Liver (tissue), 9 donors: ENCODE results near the gene TMC1. TPM values are rescaled to one million over a fixed set of nuclear protein-coding genes. Genes with fewer than 3 reads are reported as not detected.

Experiments
- DNase-seq: peaks from one replicate; pipeline ENCODE4 v3.0.0-alpha.2; 2017; ENCODE audit warnings: low spot score
- H3K27ac ChIP-seq, 2 donors: one replicate each; pipeline ENCODE4 v1.7.0; 2013; ENCODE audit warnings: inconsistent platforms in 2 of 2, low read length in 2 of 2, control low read depth in 1 of 2, low read depth in 1 of 2, mild to moderate bottlenecking in 1 of 2
- H3K27me3 ChIP-seq, 4 donors: one replicate each; pipeline versions ENCODE4 v1.6.1 to v1.7.0; 2013; ENCODE audit warnings: low read length in 3 of 4, inconsistent platforms in 1 of 4, mild to moderate bottlenecking in 1 of 4, moderate library complexity in 1 of 4; ENCODE audit not compliant: control insufficient read depth in 4 of 4, insufficient read depth in 4 of 4
- H3K36me3 ChIP-seq, 4 donors: one replicate each; pipeline versions ENCODE4 v1.6.1 to v1.7.0; 2013; ENCODE audit warnings: low read length in 3 of 4, mild to moderate bottlenecking in 3 of 4, low read depth in 1 of 4, moderate library complexity in 1 of 4; ENCODE audit not compliant: control insufficient read depth in 4 of 4, insufficient read depth in 3 of 4
- H3K4me1 ChIP-seq, 4 donors: one replicate each; pipeline versions ENCODE4 v1.6.1 to v1.7.0; 2013; ENCODE audit warnings: low read length in 3 of 4, mild to moderate bottlenecking in 3 of 4, moderate library complexity in 1 of 4; ENCODE audit not compliant: control insufficient read depth in 4 of 4, insufficient read depth in 4 of 4
- H3K4me3 ChIP-seq, 3 donors: one replicate each; pipeline versions ENCODE4 v1.6.1 to v1.7.0; 2013; ENCODE audit warnings: low read length in 3 of 3, control low read depth in 1 of 3, low read depth in 1 of 3, mild to moderate bottlenecking in 1 of 3
- H3K9ac ChIP-seq, 2 donors: one replicate each; pipeline ENCODE4 v1.7.0; 2013; ENCODE audit warnings: low read length in 2 of 2, mild to moderate bottlenecking in 2 of 2, moderate library complexity in 2 of 2, control low read depth in 1 of 2, low read depth in 1 of 2
- H3K9me3 ChIP-seq, 4 donors: one replicate each; pipeline versions ENCODE4 v1.6.1 to v1.7.0; 2013; ENCODE audit warnings: low read length in 3 of 4; ENCODE audit not compliant: control insufficient read depth in 4 of 4
- ATF3 ChIP-seq: IDR thresholded peaks from 2 replicates; pipeline ENCODE4 v1.6.1; 2016; ENCODE audit warnings: antibody characterized with exemption
- CTCF ChIP-seq: fragments of 150-350 bp; IDR thresholded peaks from 2 replicates; pipeline ENCODE4 v1.5.1; 2017; ENCODE audit warnings: improper control_type of control experiment, low read depth, low read length; ENCODE audit not compliant: missing input control
- EGR1 ChIP-seq, 2 donors: IDR thresholded peaks; 2 replicates each; pipeline ENCODE4 v1.6.1; 2016 to 2018; ENCODE audit warnings: antibody characterized with exemption in 2 of 2, low read depth in 2 of 2
- FOXA1 ChIP-seq: IDR thresholded peaks from 2 replicates; pipeline ENCODE4 v1.6.1; 2016; ENCODE audit warnings: antibody characterized with exemption
- HNF4A ChIP-seq, 2 donors: conservative IDR thresholded peaks; 2 replicates each; pipeline ENCODE4 v1.6.1; 2016; ENCODE audit warnings: antibody characterized with exemption in 2 of 2, mild to moderate bottlenecking in 2 of 2
- MAX ChIP-seq: IDR thresholded peaks from 2 replicates; pipeline ENCODE4 v1.6.1; 2016; ENCODE audit warnings: antibody characterized with exemption
- NR2F2 ChIP-seq: IDR thresholded peaks from 2 replicates; pipeline ENCODE4 v1.6.1; 2016; ENCODE audit warnings: antibody characterized with exemption
- RAD21 ChIP-seq, 2 donors: IDR thresholded peaks; 2 replicates each; pipeline ENCODE4 v1.6.1; 2016; ENCODE audit warnings: antibody characterized with exemption in 2 of 2, mild to moderate bottlenecking in 2 of 2
- YY1 ChIP-seq: IDR thresholded peaks from 2 replicates; pipeline ENCODE4 v1.6.1; 2016; ENCODE audit warnings: antibody characterized with exemption, mild to moderate bottlenecking
- WGBS: extraction: QIAGEN DNeasy Blood & Tissue Kit; methylation state at CpG from one replicate; pipeline ENCODE4 v1.1.7; 2013; 5-methylcytosine and 5-hydroxymethylcytosine counted together
- polyA plus RNA-seq, 2 donors: library from polyadenylated mRNA; stranded (reverse) in 1 of 2; unstranded in 1 of 2; fragments of 200-250 nt in 1 of 2; fragments of >200 nt in 1 of 2; fragmentation: Nextera tagmentation in 1 of 2; extraction: Ambion mirVana in 1 of 2; gene quantifications; one replicate each; pipeline versions ENCODE4 v1.2.1 to v1.2.3, GENCODE V29; 2013 to 2015
- total RNA-seq, 2 donors: library from RNA; depleted of rRNA; stranded (reverse); fragments of >200 nt; gene quantifications; one replicate each; pipeline ENCODE4 v1.2.3, GENCODE V29; 2014
- donor health status: healthy.
- donor health status: healthy.
- donor health status: healthy.
- donor health status: healthy.
- donor health status: healthy.

Gene TMC1
- total and polyA plus RNA-seq, 4 donors = 0.09 TPM; not detected in 3

- Histone ChIP-seq H3K4me3 (no peak overlapping the region), H3K36me3 (no peaks in the 10 kb centered on the region), H3K27ac (no peak overlapping the region), H3K9ac (no peak overlapping the region), H3K9me3 (no peaks in the 10 kb centered on the region), H3K4me1 (peaks cover 0 to 9% (median 1%) of the 10 kb centered on the region in 4 donors), H3K27me3 (no peaks in the 10 kb centered on the region)
- WGBS = 50% methylated on average over 3 of the region's 3 CpGs
- TF ChIP-seq RAD21 (IDR thresholded peaks at IDR 0.05) = peak; percentile 74 to 79
- TF ChIP-seq CTCF = peak; percentile 38
- TF ChIP-seq YY1 = no peak
- TF ChIP-seq HNF4A (conservative IDR thresholded peaks at IDR 0.05) = no peak
- no peak for DNase-seq
These were observed 350.3 kb downstream of the TMC1 start for GRCh38 chr9:72871685-72872084.

- TF ChIP-seq HNF4A (conservative IDR thresholded peaks at IDR 0.05) (no peak), MAX (no peak)
- Histone ChIP-seq H3K27me3 (no peaks in the 10 kb centered on the region), H3K27ac (no peak overlapping the region), H3K4me1 (peaks cover 0 to 9% (median 1%) of the 10 kb centered on the region in 4 donors), H3K4me3 (no peak overlapping the region), H3K9me3 (no peaks in the 10 kb centered on the region), H3K36me3 (no peaks in the 10 kb centered on the region), H3K9ac (no peak overlapping the region)
- WGBS = 80% methylated on average over 2 of the region's 2 CpGs
- no peak for DNase-seq
These were observed 351.3 kb downstream of the TMC1 start for GRCh38 chr9:72872718-72873117.

GRCh38 chr9:72873456-72873855, 352.0 kb downstream of the TMC1 start:
- WGBS = 30% methylated on average over 1 of the region's 1 CpG
- Histone ChIP-seq H3K27me3 (no peaks in the 10 kb centered on the region), H3K4me1 (peaks cover 0 to 9% (median 1%) of the 10 kb centered on the region in 4 donors), H3K9ac (no peak overlapping the region), H3K9me3 (no peaks in the 10 kb centered on the region), H3K27ac (no peak overlapping the region), H3K36me3 (no peaks in the 10 kb centered on the region), H3K4me3 (no peak overlapping the region)
- DNase-seq = no peak
- no peak for TF ChIP-seq FOXA1
- peak; percentile 63 for TF ChIP-seq NR2F2

GRCh38 chr9:72874344-72874743, 352.9 kb downstream of the TMC1 start:
- no peaks in the 10 kb centered on the region for H3K27me3 ChIP-seq
- TF ChIP-seq ATF3 (no peak), RAD21 (IDR thresholded peaks at IDR 0.05) (no peak), EGR1 (IDR thresholded peaks at IDR 0.05; ENCODE audit: low read depth in 2 of 2) (no peak), NR2F2 (no peak)
- no peak overlapping the region for H3K9ac ChIP-seq
- DNase-seq = no peak
- H3K4me3 ChIP-seq = no peak overlapping the region
- H3K4me1 ChIP-seq = peaks cover 0 to 9% (median 1%) of the 10 kb centered on the region in 4 donors
- no peak overlapping the region for H3K27ac ChIP-seq
- H3K36me3 ChIP-seq = peaks cover 0 to 3% (median 0%) of the 10 kb centered on the region in 4 donors
- no peaks in the 10 kb centered on the region for H3K9me3 ChIP-seq
- WGBS = 94% methylated on average over 2 of the region's 2 CpGs
